ENCODE data around the gene ERCC6L2.

The ERCC6L2 gene

DNA sequence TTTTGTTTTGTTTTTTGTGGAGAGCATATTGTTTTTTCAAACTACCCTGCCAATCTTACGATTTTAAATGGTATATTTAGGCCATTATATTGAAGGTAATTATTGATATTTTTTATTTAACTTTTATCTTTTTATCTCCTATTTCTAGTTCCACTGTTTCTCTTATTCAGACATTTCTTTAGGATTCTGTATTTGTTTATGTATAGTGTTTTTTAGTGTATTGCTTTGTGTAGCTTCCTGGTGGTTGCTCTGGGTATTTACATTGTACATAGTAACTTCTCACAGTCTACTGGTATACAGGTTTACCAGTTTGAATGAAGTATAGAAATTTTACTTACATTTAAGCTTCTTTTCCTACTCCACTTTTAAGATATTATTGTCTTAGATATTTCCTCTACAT lies 63.2 kb downstream of the ERCC6L2 start:
- H3K4me3 ChIP-seq (ENCODE audit: control insufficient read depth in 1 of 7, extremely low read depth in 1 of 7, insufficient read depth in 4 of 7, low read depth in 2 of 7, low read length in 6 of 7), result no peak overlapping the region
- CTCF ChIA-PET, result interaction anchor here (2.2 kb wide), 1 partner anchor 11 kb away, joined by 6 read pairs; no protein-coding TSS in a partner anchor
- POLR2A ChIA-PET, result no interaction called here
- no peaks in the 10 kb centered on the region for H3K4me1 ChIP-seq (ENCODE audit: control extremely low read depth in 1 of 4, control insufficient read depth in 4 of 4, insufficient read depth in 4 of 4, low read length in 3 of 4)
- H3K9me3 ChIP-seq (ENCODE audit: control extremely low read depth in 1 of 5, control insufficient read depth in 4 of 5, insufficient read depth in 2 of 5, low read depth in 1 of 5, low read length in 4 of 5), result peaks cover 6 to 60% (median 18%) of the 10 kb centered on the region in 5 experiments
- DNase-seq, result no peak
- H3K27ac ChIP-seq (ENCODE audit: insufficient read depth in 1 of 2, low read depth in 1 of 2, low read length in 2 of 2, poor library complexity in 1 of 2, severe bottlenecking in 2 of 2), result no peak overlapping the region
- peaks cover 40 to 89% (median 51%) of the 10 kb centered on the region in 4 experiments for H3K36me3 ChIP-seq (ENCODE audit: control insufficient read depth in 4 of 4, insufficient read depth in 4 of 4, low read length in 3 of 4)
- H3K27me3 ChIP-seq (replicated peaks in 2 of 5; ENCODE audit: control insufficient read depth in 4 of 5, insufficient read depth in 5 of 5, low read length in 4 of 5), result no peaks in the 10 kb centered on the region
- WGBS (ENCODE audit: insufficient coverage), result no CpG with 5 or more reads among the region's 1 CpG

GRCh38 chr9:95939472-95939871 lies 64.0 kb downstream of the ERCC6L2 start:
- DNase-seq, result no peak
- WGBS (ENCODE audit: insufficient coverage), result 100% methylated on average over 1 of the region's 1 CpG
- H3K4me1 ChIP-seq (ENCODE audit: control extremely low read depth in 1 of 4, control insufficient read depth in 4 of 4, insufficient read depth in 4 of 4, low read length in 3 of 4), result no peaks in the 10 kb centered on the region
- peaks cover 6 to 68% (median 21%) of the 10 kb centered on the region in 5 experiments for H3K9me3 ChIP-seq (ENCODE audit: control extremely low read depth in 1 of 5, control insufficient read depth in 4 of 5, insufficient read depth in 2 of 5, low read depth in 1 of 5, low read length in 4 of 5)
- H3K36me3 ChIP-seq (ENCODE audit: control insufficient read depth in 4 of 4, insufficient read depth in 4 of 4, low read length in 3 of 4), result peaks cover 42 to 91% (median 47%) of the 10 kb centered on the region in 4 experiments
- ChIA-PET CTCF (no interaction called here), POLR2A (no interaction called here)
- H3K4me3 ChIP-seq (ENCODE audit: control insufficient read depth in 1 of 7, extremely low read depth in 1 of 7, insufficient read depth in 4 of 7, low read depth in 2 of 7, low read length in 6 of 7), result no peak overlapping the region
- no peak overlapping the region for H3K27ac ChIP-seq (ENCODE audit: insufficient read depth in 1 of 2, low read depth in 1 of 2, low read length in 2 of 2, poor library complexity in 1 of 2, severe bottlenecking in 2 of 2)
- H3K27me3 ChIP-seq (replicated peaks in 2 of 5; ENCODE audit: control insufficient read depth in 4 of 5, insufficient read depth in 5 of 5, low read length in 4 of 5), result no peaks in the 10 kb centered on the region

DNA sequence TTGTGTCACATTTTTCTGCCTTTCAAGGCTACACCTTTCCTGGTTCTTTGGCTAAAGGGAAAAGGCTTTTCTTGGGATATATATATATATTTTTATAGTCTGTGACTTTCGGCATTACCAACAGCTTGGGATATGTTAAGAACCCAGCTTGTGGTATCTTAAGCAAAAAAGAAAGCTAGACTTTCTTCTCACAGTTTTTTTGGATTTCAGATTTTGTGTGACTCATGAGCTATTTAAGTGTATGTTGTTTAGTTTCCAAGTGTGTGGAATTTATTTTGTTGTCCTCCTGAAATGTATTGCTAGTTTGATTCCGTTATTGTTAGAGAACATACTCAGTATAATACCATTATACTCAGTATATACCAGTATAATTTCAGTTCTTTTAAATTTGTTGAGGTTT lies 64.8 kb downstream of the ERCC6L2 start:
- no peak for DNase-seq
- peaks cover 6 to 68% (median 21%) of the 10 kb centered on the region in 5 experiments for H3K9me3 ChIP-seq (ENCODE audit: control extremely low read depth in 1 of 5, control insufficient read depth in 4 of 5, insufficient read depth in 2 of 5, low read depth in 1 of 5, low read length in 4 of 5)
- H3K27me3 ChIP-seq (replicated peaks in 2 of 5; ENCODE audit: control insufficient read depth in 4 of 5, insufficient read depth in 5 of 5, low read length in 4 of 5), result no peaks in the 10 kb centered on the region
- POLR2A ChIA-PET, result no interaction called here
- no peaks in the 10 kb centered on the region for H3K4me1 ChIP-seq (ENCODE audit: control extremely low read depth in 1 of 4, control insufficient read depth in 4 of 4, insufficient read depth in 4 of 4, low read length in 3 of 4)
- H3K36me3 ChIP-seq (ENCODE audit: control insufficient read depth in 4 of 4, insufficient read depth in 4 of 4, low read length in 3 of 4), result peaks cover 42 to 86% (median 44%) of the 10 kb centered on the region in 4 experiments
- H3K4me3 ChIP-seq (ENCODE audit: control insufficient read depth in 1 of 7, extremely low read depth in 1 of 7, insufficient read depth in 4 of 7, low read depth in 2 of 7, low read length in 6 of 7), result no peak overlapping the region
- WGBS (ENCODE audit: insufficient coverage), result no CpG with 5 or more reads among the region's 2 CpGs
- no peak overlapping the region for H3K27ac ChIP-seq (ENCODE audit: insufficient read depth in 1 of 2, low read depth in 1 of 2, low read length in 2 of 2, poor library complexity in 1 of 2, severe bottlenecking in 2 of 2)
- CTCF ChIA-PET, result no interaction called here

GRCh38 chr9:95942016-95942415 lies 66.5 kb downstream of the ERCC6L2 start:
- no peak for DNase-seq
- Histone ChIP-seq H3K4me3 (ENCODE audit: control insufficient read depth in 1 of 7, extremely low read depth in 1 of 7, insufficient read depth in 4 of 7, low read depth in 2 of 7, low read length in 6 of 7) (no peak overlapping the region), H3K27ac (ENCODE audit: insufficient read depth in 1 of 2, low read depth in 1 of 2, low read length in 2 of 2, poor library complexity in 1 of 2, severe bottlenecking in 2 of 2) (no peak overlapping the region), H3K27me3 (replicated peaks in 2 of 5; ENCODE audit: control insufficient read depth in 4 of 5, insufficient read depth in 5 of 5, low read length in 4 of 5) (no peaks in the 10 kb centered on the region), H3K4me1 (ENCODE audit: control extremely low read depth in 1 of 4, control insufficient read depth in 4 of 4, insufficient read depth in 4 of 4, low read length in 3 of 4) (no peaks in the 10 kb centered on the region), H3K9me3 (ENCODE audit: control extremely low read depth in 1 of 5, control insufficient read depth in 4 of 5, insufficient read depth in 2 of 5, low read depth in 1 of 5, low read length in 4 of 5) (peaks cover 13 to 59% (median 21%) of the 10 kb centered on the region in 5 experiments), H3K36me3 (ENCODE audit: control insufficient read depth in 4 of 4, insufficient read depth in 4 of 4, low read length in 3 of 4) (peaks cover 38 to 84% (median 42%) of the 10 kb centered on the region in 4 experiments)
- no CpG with 5 or more reads among the region's 4 CpGs for WGBS (ENCODE audit: insufficient coverage)
- CTCF ChIA-PET, result no interaction called here
- POLR2A ChIA-PET, result no interaction called here

- POLR2A ChIA-PET, result no interaction called here
- CTCF ChIA-PET, result no interaction called here
- 100% methylated on average over 1 of the region's 1 CpG for WGBS (ENCODE audit: insufficient coverage)
- peaks cover 17 to 74% (median 25%) of the 10 kb centered on the region in 4 experiments for H3K36me3 ChIP-seq (ENCODE audit: control insufficient read depth in 4 of 4, insufficient read depth in 4 of 4, low read length in 3 of 4)
- H3K27ac ChIP-seq (ENCODE audit: insufficient read depth in 1 of 2, low read depth in 1 of 2, low read length in 2 of 2, poor library complexity in 1 of 2, severe bottlenecking in 2 of 2), result no peak overlapping the region
- H3K4me3 ChIP-seq (ENCODE audit: control insufficient read depth in 1 of 7, extremely low read depth in 1 of 7, insufficient read depth in 4 of 7, low read depth in 2 of 7, low read length in 6 of 7), result no peak overlapping the region
- H3K27me3 ChIP-seq (replicated peaks in 2 of 5; ENCODE audit: control insufficient read depth in 4 of 5, insufficient read depth in 5 of 5, low read length in 4 of 5), result no peaks in the 10 kb centered on the region
- peaks cover 11 to 44% (median 16%) of the 10 kb centered on the region in 5 experiments for H3K9me3 ChIP-seq (ENCODE audit: control extremely low read depth in 1 of 5, control insufficient read depth in 4 of 5, insufficient read depth in 2 of 5, low read depth in 1 of 5, low read length in 4 of 5)
- DNase-seq, result no peak
- no peaks in the 10 kb centered on the region for H3K4me1 ChIP-seq (ENCODE audit: control extremely low read depth in 1 of 4, control insufficient read depth in 4 of 4, insufficient read depth in 4 of 4, low read length in 3 of 4)
Observed at GRCh38 chr9:95947118-95947517, 71.6 kb downstream of the ERCC6L2 start.

DNA sequence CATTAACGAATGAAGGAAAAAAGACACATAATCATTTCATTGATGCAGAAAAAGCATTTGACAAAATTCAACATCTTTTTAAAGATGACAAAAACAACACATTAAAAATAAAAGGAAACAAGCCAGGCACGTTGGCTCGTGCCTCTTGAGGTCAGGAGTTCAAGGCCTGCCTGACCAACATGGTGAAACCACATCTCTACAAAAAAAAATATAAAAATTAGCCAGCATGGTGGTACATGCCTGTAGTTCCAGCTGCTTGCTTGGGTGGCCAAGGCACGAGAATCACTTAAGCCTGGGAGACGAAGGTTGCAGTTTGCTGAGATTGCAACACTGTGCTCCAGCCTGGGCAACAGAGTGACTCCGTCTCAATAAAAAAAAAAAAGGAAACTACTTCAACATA lies 77.0 kb downstream of the ERCC6L2 start:
- WGBS (ENCODE audit: insufficient coverage), result no CpG with 5 or more reads among the region's 6 CpGs

GRCh38 chr9:95953986-95954385 lies 78.5 kb downstream of the ERCC6L2 start:
- POLR2A ChIA-PET, result no interaction called here
- Histone ChIP-seq H3K4me1 (ENCODE audit: control extremely low read depth in 1 of 4, control insufficient read depth in 4 of 4, insufficient read depth in 4 of 4, low read length in 3 of 4) (no peaks in the 10 kb centered on the region), H3K27me3 (replicated peaks in 2 of 5; ENCODE audit: control insufficient read depth in 4 of 5, insufficient read depth in 5 of 5, low read length in 4 of 5) (no peaks in the 10 kb centered on the region), H3K4me3 (ENCODE audit: control insufficient read depth in 1 of 7, extremely low read depth in 1 of 7, insufficient read depth in 4 of 7, low read depth in 2 of 7, low read length in 6 of 7) (no peak overlapping the region), H3K9me3 (ENCODE audit: control extremely low read depth in 1 of 5, control insufficient read depth in 4 of 5, insufficient read depth in 2 of 5, low read depth in 1 of 5, low read length in 4 of 5) (peaks cover 3 to 20% (median 8%) of the 10 kb centered on the region in 5 experiments), H3K36me3 (ENCODE audit: control insufficient read depth in 4 of 4, insufficient read depth in 4 of 4, low read length in 3 of 4) (peaks cover 8 to 42% (median 13%) of the 10 kb centered on the region in 4 experiments), H3K27ac (ENCODE audit: insufficient read depth in 1 of 2, low read depth in 1 of 2, low read length in 2 of 2, poor library complexity in 1 of 2, severe bottlenecking in 2 of 2) (no peak overlapping the region)
- WGBS (ENCODE audit: insufficient coverage), result 100% methylated on average over 1 of the region's 1 CpG
- peak in 2 of 3 donors; percentile 15 to 20 for DNase-seq
- CTCF ChIA-PET, result no interaction called here

More for the DNA sequence above, 77.0 kb downstream of the ERCC6L2 start:
- H3K27me3 ChIP-seq (replicated peaks in 2 of 5; ENCODE audit: control insufficient read depth in 4 of 5, insufficient read depth in 5 of 5, low read length in 4 of 5), result no peaks in the 10 kb centered on the region
- ChIA-PET CTCF (no interaction called here), POLR2A (interaction anchor here (0.6 kb wide), 1 partner anchor 200 kb away, joined by 13 read pairs; no protein-coding TSS in a partner anchor)
- peaks cover 5 to 32% (median 12%) of the 10 kb centered on the region in 5 experiments for H3K9me3 ChIP-seq (ENCODE audit: control extremely low read depth in 1 of 5, control insufficient read depth in 4 of 5, insufficient read depth in 2 of 5, low read depth in 1 of 5, low read length in 4 of 5)
- no peaks in the 10 kb centered on the region for H3K4me1 ChIP-seq (ENCODE audit: control extremely low read depth in 1 of 4, control insufficient read depth in 4 of 4, insufficient read depth in 4 of 4, low read length in 3 of 4)
- no peak overlapping the region for H3K4me3 ChIP-seq (ENCODE audit: control insufficient read depth in 1 of 7, extremely low read depth in 1 of 7, insufficient read depth in 4 of 7, low read depth in 2 of 7, low read length in 6 of 7)
- H3K36me3 ChIP-seq (ENCODE audit: control insufficient read depth in 4 of 4, insufficient read depth in 4 of 4, low read length in 3 of 4), result peaks cover 9 to 52% (median 14%) of the 10 kb centered on the region in 4 experiments
- H3K27ac ChIP-seq (ENCODE audit: insufficient read depth in 1 of 2, low read depth in 1 of 2, low read length in 2 of 2, poor library complexity in 1 of 2, severe bottlenecking in 2 of 2), result no peak overlapping the region
- no peak for DNase-seq

Data from common myeloid progenitor, CD34-positive (primary cell).